Vagina (tissue), 2 donors: ENCODE measurements around the gene POU2F2. TPM values are rescaled to one million over a fixed set of nuclear protein-coding genes. Genes with fewer than 3 reads are reported as not detected.

Experiments used
- DNase-seq, 2 donors: peaks; one replicate each; pipeline ENCODE4 v3.0.0-alpha.2; 2017; ENCODE audit errors: extremely low spot score in 2 of 2
- H3K27ac ChIP-seq: fragments of 200-600 bp; sonication (generic); one replicate; pipeline ENCODE4 v1.5.1; 2019
- H3K27me3 ChIP-seq: fragments of 200-600 bp; sonication (generic); one replicate; pipeline ENCODE4 v1.5.1; 2019
- H3K36me3 ChIP-seq, 2 donors: fragments of 200-600 bp; sonication (generic); one replicate each; pipeline ENCODE4 v1.5.1; 2017 to 2019
- H3K4me1 ChIP-seq: fragments of 200-600 bp; sonication (generic); one replicate; pipeline ENCODE4 v1.5.1; 2019
- H3K4me3 ChIP-seq, 2 donors: fragments of 200-600 bp; sonication (generic); 1 replicate in 1 of 2; 2 replicates in 1 of 2; pipeline ENCODE4 v1.5.1; 2016 to 2019
- H3K9me3 ChIP-seq: fragments of 200-600 bp; sonication (generic); one replicate; pipeline ENCODE4 v1.5.1; 2019
- POLR2A ChIP-seq, 2 donors: fragments of 450-650 bp; IDR thresholded peaks; one replicate each; pipeline ENCODE4 v1.6.1; 2017; ENCODE audit warnings: antibody characterized with exemption in 2 of 2, mild to moderate bottlenecking in 2 of 2, moderate library complexity in 2 of 2
- POLR2AphosphoS5 ChIP-seq, 2 donors: sonication (generic); formaldehyde crosslinking; IDR thresholded peaks; one replicate each; pipeline ENCODE4 v1.9.0; 2017; ENCODE audit warnings: antibody characterized with exemption in 2 of 2, mild to moderate bottlenecking in 2 of 2, low read depth in 1 of 2; ENCODE audit not compliant: insufficient read depth in 1 of 2
- intact Hi-C: fragments of 100-400 bp; cut with DNase I; formaldehyde crosslinking; loops from one replicate; pipeline ENCODE4 v1.15.1; 2023
- total RNA-seq: library from RNA; depleted of rRNA; stranded (reverse); fragments of >200 nt; gene quantifications from one replicate; pipeline ENCODE4 v1.2.3, GENCODE V29; 2016
- TF ChIP-seq, protein P1 (sequence below), 3 experiments: fragments of 450-650 bp in 2 of 3; fragments of 200-600 bp in 1 of 3; sonication (generic) in 1 of 3; IDR thresholded peaks; one replicate each; pipeline ENCODE4 v1.5.1; 2017 to 2019; ENCODE audit warnings: antibody characterized with exemption in 3 of 3, mild to moderate bottlenecking in 2 of 3, moderate library complexity in 2 of 3

The POU2F2 gene
- total RNA-seq, 1 donor from 2014 or later: 0.74 TPM

GRCh38 chr19:42176649-42176989 is 44.4 kb upstream of the POU2F2 start:
- H3K9me3 ChIP-seq: no peaks in the 10 kb centered on the region
- intact Hi-C loops: no loop called here
- H3K4me1 ChIP-seq: peaks cover 17% of the 10 kb centered on the region
- no peak overlapping the region for H3K27ac ChIP-seq
- H3K27me3 ChIP-seq: peaks cover 3% of the 10 kb centered on the region
- H3K36me3 ChIP-seq: no peaks in the 10 kb centered on the region
- TF ChIP-seq POLR2A (IDR thresholded peaks at IDR 0.05): no peak
- TF ChIP-seq POLR2AphosphoS5 (IDR thresholded peaks at IDR 0.05; ENCODE audit: insufficient read depth in 1 of 2, low read depth in 1 of 2): no peak
- TF ChIP-seq, protein P1, sequence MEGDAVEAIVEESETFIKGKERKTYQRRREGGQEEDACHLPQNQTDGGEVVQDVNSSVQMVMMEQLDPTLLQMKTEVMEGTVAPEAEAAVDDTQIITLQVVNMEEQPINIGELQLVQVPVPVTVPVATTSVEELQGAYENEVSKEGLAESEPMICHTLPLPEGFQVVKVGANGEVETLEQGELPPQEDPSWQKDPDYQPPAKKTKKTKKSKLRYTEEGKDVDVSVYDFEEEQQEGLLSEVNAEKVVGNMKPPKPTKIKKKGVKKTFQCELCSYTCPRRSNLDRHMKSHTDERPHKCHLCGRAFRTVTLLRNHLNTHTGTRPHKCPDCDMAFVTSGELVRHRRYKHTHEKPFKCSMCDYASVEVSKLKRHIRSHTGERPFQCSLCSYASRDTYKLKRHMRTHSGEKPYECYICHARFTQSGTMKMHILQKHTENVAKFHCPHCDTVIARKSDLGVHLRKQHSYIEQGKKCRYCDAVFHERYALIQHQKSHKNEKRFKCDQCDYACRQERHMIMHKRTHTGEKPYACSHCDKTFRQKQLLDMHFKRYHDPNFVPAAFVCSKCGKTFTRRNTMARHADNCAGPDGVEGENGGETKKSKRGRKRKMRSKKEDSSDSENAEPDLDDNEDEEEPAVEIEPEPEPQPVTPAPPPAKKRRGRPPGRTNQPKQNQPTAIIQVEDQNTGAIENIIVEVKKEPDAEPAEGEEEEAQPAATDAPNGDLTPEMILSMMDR (IDR thresholded peaks at IDR 0.05): no peak
- peak overlapping the region; percentile 46 to 62 for H3K4me3 ChIP-seq
- DNase-seq: no peak

GRCh38 chr19:42175952-42176648 is 43.9 kb upstream of the POU2F2 start:
- Histone ChIP-seq H3K4me3 (peak overlapping the region; percentile 46 to 62), H3K4me1 (peaks cover 17% of the 10 kb centered on the region), H3K27me3 (peaks cover 3% of the 10 kb centered on the region), H3K9me3 (no peaks in the 10 kb centered on the region), H3K36me3 (no peaks in the 10 kb centered on the region), H3K27ac (no peak overlapping the region)
- no peak for DNase-seq
- intact Hi-C loops: no loop called here
- TF ChIP-seq, protein P1 (IDR thresholded peaks at IDR 0.05): no peak
- TF ChIP-seq POLR2A (IDR thresholded peaks at IDR 0.05) (no peak), POLR2AphosphoS5 (IDR thresholded peaks at IDR 0.05; ENCODE audit: insufficient read depth in 1 of 2, low read depth in 1 of 2) (no peak)

DNA sequence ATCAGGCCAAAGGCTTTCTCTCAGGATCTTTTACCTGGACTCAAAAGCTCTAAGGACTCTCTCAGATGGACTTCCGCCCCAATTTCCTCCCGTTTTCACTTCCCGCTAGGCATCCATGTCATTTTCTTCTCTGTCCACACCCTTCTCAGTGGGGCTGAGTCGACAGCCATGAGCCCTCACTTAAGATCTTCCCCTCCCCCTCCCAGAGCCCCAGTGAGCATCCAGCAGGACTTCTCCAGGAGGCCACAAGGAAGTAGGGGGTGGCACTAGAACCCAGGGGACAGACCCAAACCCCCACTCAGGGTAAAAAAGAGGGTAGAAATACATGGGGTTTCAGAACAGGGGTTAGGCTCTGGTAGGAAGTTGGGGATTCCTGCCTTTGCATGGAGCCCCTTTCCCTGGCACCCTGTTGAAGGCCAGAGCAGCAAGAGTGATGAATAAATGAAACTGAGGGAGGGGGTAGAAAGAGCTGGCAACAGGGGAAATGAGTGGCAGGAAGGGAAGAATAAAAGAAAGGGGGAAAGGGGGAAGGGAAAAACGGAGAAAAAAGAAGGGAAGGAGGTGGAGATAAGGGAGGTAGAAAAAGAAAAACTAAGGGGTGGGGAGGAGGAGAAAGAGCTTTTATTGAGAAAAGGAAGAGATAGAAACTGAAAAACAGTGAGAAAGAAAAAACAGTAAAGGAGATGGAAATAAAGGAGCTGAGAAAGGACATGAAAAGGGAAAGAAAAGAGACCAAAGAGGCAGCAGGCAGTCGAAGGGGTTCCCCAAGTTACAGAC is 42.9 kb upstream of the POU2F2 start:
- Histone ChIP-seq H3K9me3 (no peaks in the 10 kb centered on the region), H3K27ac (no peak overlapping the region), H3K36me3 (no peaks in the 10 kb centered on the region), H3K4me3 (no peak overlapping the region), H3K4me1 (peaks cover 17% of the 10 kb centered on the region), H3K27me3 (peaks cover 3% of the 10 kb centered on the region)
- DNase-seq: no peak
- TF ChIP-seq, protein P1 (IDR thresholded peaks at IDR 0.05): no peak
- TF ChIP-seq POLR2AphosphoS5 (IDR thresholded peaks at IDR 0.05; ENCODE audit: insufficient read depth in 1 of 2, low read depth in 1 of 2) (no peak), POLR2A (IDR thresholded peaks at IDR 0.05) (no peak)
- intact Hi-C loops: no loop called here

- Histone ChIP-seq H3K9me3 (no peaks in the 10 kb centered on the region), H3K36me3 (no peaks in the 10 kb centered on the region), H3K27me3 (peaks cover under 1% of the 10 kb centered on the region), H3K27ac (no peak overlapping the region), H3K4me3 (no peak overlapping the region), H3K4me1 (peaks cover 17% of the 10 kb centered on the region)
- TF ChIP-seq, protein P1 (IDR thresholded peaks at IDR 0.05): no peak
- TF ChIP-seq POLR2AphosphoS5 (IDR thresholded peaks at IDR 0.05; ENCODE audit: insufficient read depth in 1 of 2, low read depth in 1 of 2) (no peak), POLR2A (IDR thresholded peaks at IDR 0.05) (no peak)
- intact Hi-C loops: no loop called here
- no peak for DNase-seq
Observed at GRCh38 chr19:42174188-42174587, 41.9 kb upstream of the POU2F2 start.

- no peaks in the 10 kb centered on the region for H3K27me3 ChIP-seq
- intact Hi-C loops: no loop called here
- H3K9me3 ChIP-seq: no peaks in the 10 kb centered on the region
- no peaks in the 10 kb centered on the region for H3K36me3 ChIP-seq
- DNase-seq: no peak
- no peak overlapping the region for H3K4me3 ChIP-seq
- no peak overlapping the region for H3K27ac ChIP-seq
- TF ChIP-seq POLR2AphosphoS5 (IDR thresholded peaks at IDR 0.05; ENCODE audit: insufficient read depth in 1 of 2, low read depth in 1 of 2): no peak
- no peak for TF ChIP-seq POLR2A (IDR thresholded peaks at IDR 0.05)
- H3K4me1 ChIP-seq: peaks cover 17% of the 10 kb centered on the region
Observed at GRCh38 chr19:42173695-42174094, 41.4 kb upstream of the POU2F2 start.
